Esophagus squamous epithelium (tissue), 5 donors: ENCODE results near the gene NMT1. TPM values are rescaled to one million over a fixed set of nuclear protein-coding genes. Genes with fewer than 3 reads are reported as not detected.

ENCODE experiments used
- DNase-seq: peaks from one replicate; lab custom pipeline; 2025; lab: John Stamatoyannopoulos, UW
- H3K27ac ChIP-seq, 4 donors: fragments of 200-600 bp; sonication (generic); one replicate each; pipeline ENCODE4 v1.5.1; 2016 to 2019; ENCODE audit warnings: mild to moderate bottlenecking in 1 of 4
- H3K27me3 ChIP-seq, 4 donors: fragments of 200-600 bp; sonication (generic); 1 replicate in 3 of 4; 2 replicates in 1 of 4; pipeline versions ENCODE4 v1.5.1 to v1.6.0; 2017 to 2021; ENCODE audit warnings: antibody characterized with exemption in 1 of 4
- H3K36me3 ChIP-seq, 3 donors: fragments of 200-600 bp; sonication (generic); one replicate each; pipeline ENCODE4 v1.5.1; 2016 to 2019
- H3K4me1 ChIP-seq, 3 donors: fragments of 200-600 bp; sonication (generic); one replicate each; pipeline ENCODE4 v1.5.1; 2017 to 2019
- H3K4me3 ChIP-seq, 4 donors: fragments of 200-600 bp; sonication (generic); 1 replicate in 3 of 4; 2 replicates in 1 of 4; pipeline ENCODE4 v1.5.1; 2016 to 2019; ENCODE audit warnings: mild to moderate bottlenecking in 2 of 4, moderate library complexity in 1 of 4
- H3K9me3 ChIP-seq, 3 donors: fragments of 200-600 bp; sonication (generic); one replicate each; pipeline ENCODE4 v1.5.1; 2016 to 2019
- POLR2A ChIP-seq, 4 donors: fragments of 450-650 bp; IDR thresholded peaks; one replicate each; pipeline ENCODE4 v1.6.1; 2017; ENCODE audit warnings: antibody characterized with exemption in 4 of 4, mild to moderate bottlenecking in 4 of 4, moderate library complexity in 3 of 4
- WGBS, 2 donors: methylation state at CpG; one replicate each; pipeline ENCODE4 v1.1.5; 2018; 5-methylcytosine and 5-hydroxymethylcytosine counted together
- intact Hi-C: fragments of 100-400 bp; cut with DNase I; formaldehyde crosslinking; loops from one replicate; pipeline ENCODE4 v1.15.0; 2022
- total RNA-seq, 4 donors: library from RNA; depleted of rRNA; stranded (reverse); fragments of >200 nt; gene quantifications; one replicate each; pipeline ENCODE4 v1.1.0, GENCODE V29; 2016
- TF ChIP-seq, protein P1 (sequence below), 6 experiments: fragments of 450-650 bp in 4 of 6; fragments of 200-600 bp in 2 of 6; sonication (generic) in 2 of 6; IDR thresholded peaks; one replicate each; pipeline ENCODE4 v1.5.1; 2016 to 2019; ENCODE audit warnings: antibody characterized with exemption in 6 of 6, mild to moderate bottlenecking in 4 of 6, moderate library complexity in 4 of 6
- donor health status: DM: yes; HTN: yes; CAD: no.

Gene NMT1
- total RNA-seq, 4 donors from 2014 or later: 54.6 to 66.2 (median 57.8) TPM

DNA sequence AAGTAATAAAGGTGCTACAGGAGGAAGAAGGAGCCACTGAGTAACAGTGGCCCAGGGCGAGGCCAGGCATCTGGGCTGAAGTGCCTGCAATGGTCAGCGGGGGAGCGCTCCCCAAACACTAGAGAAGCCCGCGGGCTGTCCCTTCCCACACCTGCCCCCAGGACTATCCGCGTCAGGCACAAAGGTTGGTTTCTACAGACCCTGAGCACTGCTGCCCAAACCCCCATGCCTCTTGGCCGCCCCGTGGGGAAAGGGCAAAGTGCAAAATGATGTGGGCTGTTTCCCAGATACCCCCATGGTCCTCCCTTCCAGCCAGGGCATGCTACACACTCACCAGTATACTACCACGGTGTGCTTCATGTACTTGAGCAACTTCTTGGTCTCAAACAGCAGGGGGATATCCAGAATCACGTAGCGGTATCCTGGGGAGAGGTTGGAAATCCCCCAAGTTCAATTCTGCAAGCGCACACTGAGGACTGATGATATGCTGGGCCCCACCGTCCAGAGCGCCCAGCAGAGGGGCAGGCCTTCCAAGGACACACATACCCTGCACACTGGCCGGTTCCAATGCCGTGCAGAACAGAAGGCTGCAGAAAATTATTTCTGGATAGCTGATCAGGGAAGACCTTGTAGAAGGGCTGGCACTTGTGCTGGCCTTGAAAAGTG, 31.2 kb upstream of the NMT1 start:
- Histone ChIP-seq H3K4me1 (no peaks in the 10 kb centered on the region), H3K36me3 (peaks cover 24 to 92% (median 25%) of the 10 kb centered on the region in 3 donors), H3K4me3 (no peak overlapping the region), H3K27me3 (no peaks in the 10 kb centered on the region), H3K9me3 (no peaks in the 10 kb centered on the region), H3K27ac (no peak overlapping the region)
- DNase-seq: no peak
- WGBS, 2 donors: 83 to 85% methylated on average over 5 to 8 of the region's 17 CpGs
- intact Hi-C loops: no loop called here
- TF ChIP-seq, protein P1, sequence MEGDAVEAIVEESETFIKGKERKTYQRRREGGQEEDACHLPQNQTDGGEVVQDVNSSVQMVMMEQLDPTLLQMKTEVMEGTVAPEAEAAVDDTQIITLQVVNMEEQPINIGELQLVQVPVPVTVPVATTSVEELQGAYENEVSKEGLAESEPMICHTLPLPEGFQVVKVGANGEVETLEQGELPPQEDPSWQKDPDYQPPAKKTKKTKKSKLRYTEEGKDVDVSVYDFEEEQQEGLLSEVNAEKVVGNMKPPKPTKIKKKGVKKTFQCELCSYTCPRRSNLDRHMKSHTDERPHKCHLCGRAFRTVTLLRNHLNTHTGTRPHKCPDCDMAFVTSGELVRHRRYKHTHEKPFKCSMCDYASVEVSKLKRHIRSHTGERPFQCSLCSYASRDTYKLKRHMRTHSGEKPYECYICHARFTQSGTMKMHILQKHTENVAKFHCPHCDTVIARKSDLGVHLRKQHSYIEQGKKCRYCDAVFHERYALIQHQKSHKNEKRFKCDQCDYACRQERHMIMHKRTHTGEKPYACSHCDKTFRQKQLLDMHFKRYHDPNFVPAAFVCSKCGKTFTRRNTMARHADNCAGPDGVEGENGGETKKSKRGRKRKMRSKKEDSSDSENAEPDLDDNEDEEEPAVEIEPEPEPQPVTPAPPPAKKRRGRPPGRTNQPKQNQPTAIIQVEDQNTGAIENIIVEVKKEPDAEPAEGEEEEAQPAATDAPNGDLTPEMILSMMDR (IDR thresholded peaks at IDR 0.05): no peak
- no peak for TF ChIP-seq POLR2A (IDR thresholded peaks at IDR 0.05)

DNA sequence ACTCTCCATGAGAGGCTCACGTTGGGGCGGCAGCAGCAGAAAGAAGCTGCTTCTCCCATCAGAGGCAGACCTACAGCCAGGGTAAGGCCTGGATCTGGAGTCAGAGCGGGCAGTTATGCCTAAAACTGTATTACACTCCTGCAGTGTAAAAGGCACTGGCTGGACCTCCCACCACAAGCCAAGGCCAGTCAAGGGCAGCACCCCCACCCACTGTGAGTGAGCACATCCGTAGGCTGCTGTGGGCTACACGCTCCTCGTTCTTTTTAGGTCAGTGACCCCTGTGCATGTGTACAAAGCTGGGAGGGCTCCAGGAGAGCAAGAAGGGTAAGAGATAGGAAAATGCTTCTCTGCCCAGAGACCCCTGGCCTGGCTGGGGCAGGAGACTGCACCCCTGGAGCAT, 30.4 kb upstream of the NMT1 start:
- WGBS, 2 donors: 79 to 80% methylated on average over 2 to 3 of the region's 6 CpGs
- intact Hi-C loops: no loop called here
- no peak overlapping the region for H3K4me3 ChIP-seq
- TF ChIP-seq, protein P1 (IDR thresholded peaks at IDR 0.05): no peak
- TF ChIP-seq POLR2A (IDR thresholded peaks at IDR 0.05): no peak
- H3K27me3 ChIP-seq: no peaks in the 10 kb centered on the region
- H3K9me3 ChIP-seq: no peaks in the 10 kb centered on the region
- no peak overlapping the region for H3K27ac ChIP-seq
- no peaks in the 10 kb centered on the region for H3K4me1 ChIP-seq
- DNase-seq: no peak
- H3K36me3 ChIP-seq: peaks cover 24 to 96% (median 28%) of the 10 kb centered on the region in 3 donors

DNA sequence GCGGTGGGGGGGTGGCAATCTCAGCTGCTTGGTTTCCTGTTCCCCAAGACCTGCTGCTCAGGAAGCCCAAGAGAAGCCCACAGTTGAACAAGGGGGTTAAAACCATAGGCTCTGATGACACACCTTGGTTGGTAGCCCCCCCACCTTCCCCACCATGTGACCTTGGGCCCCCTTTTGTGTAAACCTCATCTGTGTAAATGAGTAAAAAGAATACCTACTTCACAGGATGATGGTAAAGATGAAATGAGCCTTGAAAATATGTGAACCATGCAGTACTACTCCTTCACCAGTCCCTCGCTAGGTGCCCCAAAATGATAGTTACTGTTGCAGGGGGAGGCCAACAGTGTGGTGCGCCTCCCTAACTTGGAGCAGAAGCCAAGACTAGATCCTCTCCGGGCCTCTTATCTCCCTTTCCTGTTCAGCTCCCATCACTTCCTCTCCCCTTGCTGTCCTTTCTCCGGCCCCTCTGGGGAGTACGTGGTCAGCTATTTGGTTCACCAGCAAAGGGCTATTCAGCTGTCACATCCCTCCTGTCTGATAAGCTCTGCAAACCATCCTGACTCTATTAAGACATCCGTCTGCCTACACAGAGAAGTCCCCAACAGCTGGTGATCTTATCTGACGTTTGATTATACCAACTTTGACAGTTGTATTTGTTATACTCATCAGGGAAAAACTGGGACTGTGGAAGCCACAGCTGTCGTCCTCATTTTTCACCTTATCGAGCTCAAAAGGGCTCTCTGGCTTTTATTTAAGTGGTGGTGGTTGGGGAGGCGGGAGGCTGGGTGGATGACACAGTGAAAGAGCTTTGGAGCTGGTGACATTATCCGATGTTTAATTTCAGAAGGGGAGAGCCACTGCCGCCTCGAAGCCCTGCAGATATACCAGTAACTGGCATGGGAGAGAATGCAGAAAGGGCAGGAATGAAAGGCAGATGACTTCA, 29.6 kb upstream of the NMT1 start:
- Histone ChIP-seq H3K36me3 (peaks cover 24 to 97% (median 31%) of the 10 kb centered on the region in 3 donors), H3K4me3 (no peak overlapping the region), H3K9me3 (no peaks in the 10 kb centered on the region), H3K4me1 (no peaks in the 10 kb centered on the region), H3K27me3 (no peaks in the 10 kb centered on the region), H3K27ac (no peak overlapping the region)
- DNase-seq: no peak
- TF ChIP-seq, protein P1 (IDR thresholded peaks at IDR 0.05): no peak
- no peak for TF ChIP-seq POLR2A (IDR thresholded peaks at IDR 0.05)
- 72 to 73% methylated on average over 13 of the region's 14 CpGs for WGBS, 2 donors
- intact Hi-C loops: no loop called here

DNA sequence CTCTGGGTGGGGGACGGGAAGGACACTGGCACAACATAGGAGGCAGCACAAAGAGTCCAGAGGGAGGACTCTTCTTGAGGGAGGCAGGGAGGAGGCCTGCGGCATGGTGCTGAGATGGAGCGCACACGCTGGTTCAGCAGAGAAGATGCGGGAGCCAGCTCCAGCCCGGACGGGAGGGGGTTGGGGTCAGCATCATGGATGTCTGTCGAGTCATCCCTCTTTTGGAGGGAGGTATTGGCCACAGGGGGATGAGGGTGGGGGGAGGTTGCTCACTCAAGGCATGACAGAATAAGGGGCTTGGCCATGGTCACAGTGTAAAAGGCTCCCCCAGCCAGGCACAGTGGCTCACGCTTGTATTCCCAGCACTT, 29.0 kb upstream of the NMT1 start:
- DNase-seq: no peak
- no peak for TF ChIP-seq POLR2A (IDR thresholded peaks at IDR 0.05)
- TF ChIP-seq, protein P1 (IDR thresholded peaks at IDR 0.05): no peak

DNA sequence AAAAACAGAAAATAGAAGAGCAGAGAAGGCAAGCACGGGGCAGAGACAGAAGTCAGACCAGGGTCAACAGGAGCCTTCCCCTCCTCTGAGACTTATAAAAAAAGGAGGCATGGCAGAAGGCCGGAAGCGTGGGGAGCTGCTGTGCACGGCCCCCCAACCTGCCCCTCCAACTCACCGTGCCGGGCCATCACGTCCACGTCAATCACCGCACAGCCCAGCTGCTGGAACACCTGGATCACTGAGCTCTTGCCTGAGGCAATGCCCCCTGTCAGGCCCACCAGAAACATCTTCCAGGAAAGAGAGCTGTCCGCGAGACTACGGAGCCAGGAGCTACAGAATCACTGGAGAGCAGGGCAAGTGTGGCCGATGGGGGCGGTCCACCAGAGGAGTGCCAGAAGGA, 26.5 kb upstream of the NMT1 start:
- no peak for TF ChIP-seq POLR2A (IDR thresholded peaks at IDR 0.05)
- TF ChIP-seq, protein P1 (IDR thresholded peaks at IDR 0.05): no peak
- intact Hi-C loops: no loop called here
- Histone ChIP-seq H3K4me3 (no peak overlapping the region), H3K27ac (no peak overlapping the region), H3K9me3 (no peaks in the 10 kb centered on the region), H3K4me1 (peaks cover 8 to 18% (median 11%) of the 10 kb centered on the region in 3 donors), H3K27me3 (no peaks in the 10 kb centered on the region), H3K36me3 (peaks cover 21 to 66% (median 30%) of the 10 kb centered on the region in 3 donors)
- 91 to 97% methylated on average over 8 of the region's 14 CpGs for WGBS, 2 donors
- no peak for DNase-seq

More for the DNA sequence above, 29.0 kb upstream of the NMT1 start:
- Histone ChIP-seq H3K27me3 (no peaks in the 10 kb centered on the region), H3K36me3 (peaks cover 24 to 91% (median 31%) of the 10 kb centered on the region in 3 donors), H3K27ac (no peak overlapping the region), H3K9me3 (no peaks in the 10 kb centered on the region), H3K4me1 (no peaks in the 10 kb centered on the region), H3K4me3 (no peak overlapping the region)
- WGBS, 2 donors: 84 to 85% methylated on average over 9 of the region's 9 CpGs
- intact Hi-C loops: no loop called here
